Liver (tissue), 9 donors: ENCODE data around the gene ATP5F1D. TPM values are rescaled to one million over a fixed set of nuclear protein-coding genes. Genes with fewer than 3 reads are reported as not detected.

Source experiments
- DNase-seq: peaks from one replicate; pipeline ENCODE4 v3.0.0-alpha.2; 2017; ENCODE audit warnings: low spot score
- H3K27ac ChIP-seq, 2 donors: one replicate each; pipeline ENCODE4 v1.7.0; 2013; ENCODE audit warnings: inconsistent platforms in 2 of 2, low read length in 2 of 2, control low read depth in 1 of 2, low read depth in 1 of 2, mild to moderate bottlenecking in 1 of 2
- H3K27me3 ChIP-seq, 4 donors: one replicate each; pipeline versions ENCODE4 v1.6.1 to v1.7.0; 2013; ENCODE audit warnings: low read length in 3 of 4, inconsistent platforms in 1 of 4, mild to moderate bottlenecking in 1 of 4, moderate library complexity in 1 of 4; ENCODE audit not compliant: control insufficient read depth in 4 of 4, insufficient read depth in 4 of 4
- H3K36me3 ChIP-seq, 4 donors: one replicate each; pipeline versions ENCODE4 v1.6.1 to v1.7.0; 2013; ENCODE audit warnings: low read length in 3 of 4, mild to moderate bottlenecking in 3 of 4, low read depth in 1 of 4, moderate library complexity in 1 of 4; ENCODE audit not compliant: control insufficient read depth in 4 of 4, insufficient read depth in 3 of 4
- H3K4me1 ChIP-seq, 4 donors: one replicate each; pipeline versions ENCODE4 v1.6.1 to v1.7.0; 2013; ENCODE audit warnings: low read length in 3 of 4, mild to moderate bottlenecking in 3 of 4, moderate library complexity in 1 of 4; ENCODE audit not compliant: control insufficient read depth in 4 of 4, insufficient read depth in 4 of 4
- H3K4me3 ChIP-seq, 3 donors: one replicate each; pipeline versions ENCODE4 v1.6.1 to v1.7.0; 2013; ENCODE audit warnings: low read length in 3 of 3, control low read depth in 1 of 3, low read depth in 1 of 3, mild to moderate bottlenecking in 1 of 3
- H3K9ac ChIP-seq, 2 donors: one replicate each; pipeline ENCODE4 v1.7.0; 2013; ENCODE audit warnings: low read length in 2 of 2, mild to moderate bottlenecking in 2 of 2, moderate library complexity in 2 of 2, control low read depth in 1 of 2, low read depth in 1 of 2
- H3K9me3 ChIP-seq, 4 donors: one replicate each; pipeline versions ENCODE4 v1.6.1 to v1.7.0; 2013; ENCODE audit warnings: low read length in 3 of 4; ENCODE audit not compliant: control insufficient read depth in 4 of 4
- EGR1 ChIP-seq, 2 donors: IDR thresholded peaks; 2 replicates each; pipeline ENCODE4 v1.6.1; 2016 to 2018; ENCODE audit warnings: antibody characterized with exemption in 2 of 2, low read depth in 2 of 2
- FOXA1 ChIP-seq: IDR thresholded peaks from 2 replicates; pipeline ENCODE4 v1.6.1; 2016; ENCODE audit warnings: antibody characterized with exemption
- FOXA2 ChIP-seq: IDR thresholded peaks from 2 replicates; pipeline ENCODE4 v1.6.1; 2016; ENCODE audit warnings: antibody characterized with exemption
- GABPA ChIP-seq, 2 donors: IDR thresholded peaks in 1 of 2; conservative IDR thresholded peaks in 1 of 2; 2 replicates each; pipeline ENCODE4 v1.6.1; 2016; ENCODE audit warnings: antibody characterized with exemption in 2 of 2, mild to moderate bottlenecking in 1 of 2, moderate library complexity in 1 of 2
- HNF4A ChIP-seq, 2 donors: conservative IDR thresholded peaks; 2 replicates each; pipeline ENCODE4 v1.6.1; 2016; ENCODE audit warnings: antibody characterized with exemption in 2 of 2, mild to moderate bottlenecking in 2 of 2
- HNF4G ChIP-seq: IDR thresholded peaks from 2 replicates; pipeline ENCODE4 v1.6.1; 2016; ENCODE audit warnings: antibody characterized with exemption
- JUND ChIP-seq, 2 donors: IDR thresholded peaks; 2 replicates each; pipeline ENCODE4 v1.6.1; 2016; ENCODE audit warnings: antibody characterized with exemption in 2 of 2
- NR2F2 ChIP-seq: IDR thresholded peaks from 2 replicates; pipeline ENCODE4 v1.6.1; 2016; ENCODE audit warnings: antibody characterized with exemption
- RAD21 ChIP-seq, 2 donors: IDR thresholded peaks; 2 replicates each; pipeline ENCODE4 v1.6.1; 2016; ENCODE audit warnings: antibody characterized with exemption in 2 of 2, mild to moderate bottlenecking in 2 of 2
- RXRA ChIP-seq, 2 donors: IDR thresholded peaks; 2 replicates each; pipeline ENCODE4 v1.6.1; 2017 to 2018; ENCODE audit warnings: antibody characterized with exemption in 2 of 2, mild to moderate bottlenecking in 1 of 2
- SP1 ChIP-seq: IDR thresholded peaks from 2 replicates; pipeline ENCODE4 v1.6.1; 2018; ENCODE audit warnings: antibody characterized with exemption, mild to moderate bottlenecking
- TAF1 ChIP-seq: conservative IDR thresholded peaks from 2 replicates; pipeline ENCODE4 v1.6.1; 2016; ENCODE audit warnings: antibody characterized with exemption, mild to moderate bottlenecking
- YY1 ChIP-seq: IDR thresholded peaks from 2 replicates; pipeline ENCODE4 v1.6.1; 2016; ENCODE audit warnings: antibody characterized with exemption, mild to moderate bottlenecking
- WGBS: extraction: QIAGEN DNeasy Blood & Tissue Kit; methylation state at CpG from one replicate; pipeline ENCODE4 v1.1.7; 2013; 5-methylcytosine and 5-hydroxymethylcytosine counted together
- polyA plus RNA-seq, 2 donors: library from polyadenylated mRNA; stranded (reverse) in 1 of 2; unstranded in 1 of 2; fragments of 200-250 nt in 1 of 2; fragments of >200 nt in 1 of 2; fragmentation: Nextera tagmentation in 1 of 2; extraction: Ambion mirVana in 1 of 2; gene quantifications; one replicate each; pipeline versions ENCODE4 v1.2.1 to v1.2.3, GENCODE V29; 2013 to 2015
- total RNA-seq, 2 donors: library from RNA; depleted of rRNA; stranded (reverse); fragments of >200 nt; gene quantifications; one replicate each; pipeline ENCODE4 v1.2.3, GENCODE V29; 2014
- TF ChIP-seq, protein P1 (sequence below): IDR thresholded peaks from 2 replicates; pipeline ENCODE4 v1.6.1; 2016; ENCODE audit warnings: antibody characterized with exemption
- TF ChIP-seq, protein P2 (sequence below): IDR thresholded peaks from 2 replicates; pipeline ENCODE4 v1.6.1; 2016; ENCODE audit warnings: antibody characterized with exemption, mild to moderate bottlenecking
- TF ChIP-seq, protein P3 (sequence below): fragments of 150-350 bp; IDR thresholded peaks from 2 replicates; pipeline ENCODE4 v1.5.1; 2017; ENCODE audit warnings: improper control_type of control experiment, low read depth, low read length; ENCODE audit not compliant: missing input control
- TF ChIP-seq, protein P4 (sequence below): IDR thresholded peaks from 2 replicates; pipeline ENCODE4 v1.6.1; 2016; ENCODE audit warnings: antibody characterized with exemption
- TF ChIP-seq, protein P5 (sequence below): IDR thresholded peaks from 2 replicates; pipeline ENCODE4 v1.6.1; 2016; ENCODE audit warnings: antibody characterized with exemption
- donor health status: healthy.
- donor health status: healthy.
- donor health status: healthy.
- donor health status: healthy.
- donor health status: healthy.

The ATP5F1D gene
- total and polyA plus RNA-seq, 4 donors: 20.2 to 315 (median 145) TPM

DNA sequence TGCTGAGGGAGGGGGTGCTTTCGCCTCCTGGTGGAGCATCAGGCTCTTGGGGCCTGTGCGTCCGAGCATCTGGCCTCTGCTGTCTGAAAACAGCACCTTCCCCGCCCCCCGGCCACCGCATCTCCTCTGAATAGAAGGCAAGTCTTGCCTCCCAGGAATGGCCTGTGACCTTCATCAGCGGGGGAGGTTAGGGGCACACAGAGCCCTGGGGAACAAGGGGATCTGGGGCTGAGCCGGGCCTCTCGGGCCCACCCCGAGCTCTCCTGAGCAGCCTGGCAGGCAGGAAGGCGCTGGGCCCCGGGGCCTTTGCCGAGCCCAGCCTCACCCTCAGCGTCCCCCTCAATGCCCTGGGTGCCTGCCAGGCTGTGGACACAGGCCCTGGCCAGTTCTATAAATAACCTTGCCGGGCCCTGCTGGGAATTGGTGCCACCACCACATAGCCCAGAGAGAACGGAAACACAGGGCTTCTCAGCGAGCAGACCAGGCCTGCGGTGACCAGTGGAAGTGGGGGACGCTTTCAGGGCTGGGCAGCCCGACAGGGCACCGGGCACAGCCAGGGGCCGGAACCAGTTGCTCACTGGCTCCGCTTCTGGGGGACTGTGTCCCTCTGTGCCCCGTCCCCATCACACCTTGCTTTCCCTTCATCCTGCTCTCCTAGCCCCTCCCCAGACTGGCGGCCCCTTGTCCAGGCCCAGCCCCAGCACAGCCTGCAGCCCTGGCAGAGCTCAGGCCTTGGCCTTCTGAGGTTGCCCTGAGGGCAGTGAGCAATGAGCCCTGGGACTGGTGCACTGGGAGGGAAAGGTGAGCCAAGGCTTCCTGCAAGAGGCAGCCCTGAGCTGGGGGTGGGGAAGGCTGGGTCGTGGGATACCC is 26.5 kb upstream of the ATP5F1D start:
- H3K36me3 ChIP-seq: peaks cover 0 to 2% (median 0%) of the 10 kb centered on the region in 4 donors
- DNase-seq: no peak
- TF ChIP-seq RAD21 (IDR thresholded peaks at IDR 0.05) (peak in 1 of 2 donors; percentile 6), YY1 (no peak), RXRA (IDR thresholded peaks at IDR 0.05) (peak; percentile 16 to 35), EGR1 (IDR thresholded peaks at IDR 0.05; ENCODE audit: low read depth in 2 of 2) (no peak), HNF4A (conservative IDR thresholded peaks at IDR 0.05) (peak; percentile 49 to 50), FOXA2 (no peak), FOXA1 (no peak), TAF1 (no peak), NR2F2 (no peak), SP1 (peak; percentile 53), GABPA (IDR thresholded peaks at IDR 0.05 in 1 of 2, conservative IDR thresholded peaks at IDR 0.05 in 1 of 2) (no peak), HNF4G (no peak), JUND (IDR thresholded peaks at IDR 0.05) (no peak)
- TF ChIP-seq, protein P1, sequence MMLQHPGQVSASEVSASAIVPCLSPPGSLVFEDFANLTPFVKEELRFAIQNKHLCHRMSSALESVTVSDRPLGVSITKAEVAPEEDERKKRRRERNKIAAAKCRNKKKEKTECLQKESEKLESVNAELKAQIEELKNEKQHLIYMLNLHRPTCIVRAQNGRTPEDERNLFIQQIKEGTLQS: no peak
- TF ChIP-seq, protein P2, sequence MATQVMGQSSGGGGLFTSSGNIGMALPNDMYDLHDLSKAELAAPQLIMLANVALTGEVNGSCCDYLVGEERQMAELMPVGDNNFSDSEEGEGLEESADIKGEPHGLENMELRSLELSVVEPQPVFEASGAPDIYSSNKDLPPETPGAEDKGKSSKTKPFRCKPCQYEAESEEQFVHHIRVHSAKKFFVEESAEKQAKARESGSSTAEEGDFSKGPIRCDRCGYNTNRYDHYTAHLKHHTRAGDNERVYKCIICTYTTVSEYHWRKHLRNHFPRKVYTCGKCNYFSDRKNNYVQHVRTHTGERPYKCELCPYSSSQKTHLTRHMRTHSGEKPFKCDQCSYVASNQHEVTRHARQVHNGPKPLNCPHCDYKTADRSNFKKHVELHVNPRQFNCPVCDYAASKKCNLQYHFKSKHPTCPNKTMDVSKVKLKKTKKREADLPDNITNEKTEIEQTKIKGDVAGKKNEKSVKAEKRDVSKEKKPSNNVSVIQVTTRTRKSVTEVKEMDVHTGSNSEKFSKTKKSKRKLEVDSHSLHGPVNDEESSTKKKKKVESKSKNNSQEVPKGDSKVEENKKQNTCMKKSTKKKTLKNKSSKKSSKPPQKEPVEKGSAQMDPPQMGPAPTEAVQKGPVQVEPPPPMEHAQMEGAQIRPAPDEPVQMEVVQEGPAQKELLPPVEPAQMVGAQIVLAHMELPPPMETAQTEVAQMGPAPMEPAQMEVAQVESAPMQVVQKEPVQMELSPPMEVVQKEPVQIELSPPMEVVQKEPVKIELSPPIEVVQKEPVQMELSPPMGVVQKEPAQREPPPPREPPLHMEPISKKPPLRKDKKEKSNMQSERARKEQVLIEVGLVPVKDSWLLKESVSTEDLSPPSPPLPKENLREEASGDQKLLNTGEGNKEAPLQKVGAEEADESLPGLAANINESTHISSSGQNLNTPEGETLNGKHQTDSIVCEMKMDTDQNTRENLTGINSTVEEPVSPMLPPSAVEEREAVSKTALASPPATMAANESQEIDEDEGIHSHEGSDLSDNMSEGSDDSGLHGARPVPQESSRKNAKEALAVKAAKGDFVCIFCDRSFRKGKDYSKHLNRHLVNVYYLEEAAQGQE: no peak
- TF ChIP-seq, protein P3, sequence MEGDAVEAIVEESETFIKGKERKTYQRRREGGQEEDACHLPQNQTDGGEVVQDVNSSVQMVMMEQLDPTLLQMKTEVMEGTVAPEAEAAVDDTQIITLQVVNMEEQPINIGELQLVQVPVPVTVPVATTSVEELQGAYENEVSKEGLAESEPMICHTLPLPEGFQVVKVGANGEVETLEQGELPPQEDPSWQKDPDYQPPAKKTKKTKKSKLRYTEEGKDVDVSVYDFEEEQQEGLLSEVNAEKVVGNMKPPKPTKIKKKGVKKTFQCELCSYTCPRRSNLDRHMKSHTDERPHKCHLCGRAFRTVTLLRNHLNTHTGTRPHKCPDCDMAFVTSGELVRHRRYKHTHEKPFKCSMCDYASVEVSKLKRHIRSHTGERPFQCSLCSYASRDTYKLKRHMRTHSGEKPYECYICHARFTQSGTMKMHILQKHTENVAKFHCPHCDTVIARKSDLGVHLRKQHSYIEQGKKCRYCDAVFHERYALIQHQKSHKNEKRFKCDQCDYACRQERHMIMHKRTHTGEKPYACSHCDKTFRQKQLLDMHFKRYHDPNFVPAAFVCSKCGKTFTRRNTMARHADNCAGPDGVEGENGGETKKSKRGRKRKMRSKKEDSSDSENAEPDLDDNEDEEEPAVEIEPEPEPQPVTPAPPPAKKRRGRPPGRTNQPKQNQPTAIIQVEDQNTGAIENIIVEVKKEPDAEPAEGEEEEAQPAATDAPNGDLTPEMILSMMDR: no peak
- TF ChIP-seq, protein P4, sequence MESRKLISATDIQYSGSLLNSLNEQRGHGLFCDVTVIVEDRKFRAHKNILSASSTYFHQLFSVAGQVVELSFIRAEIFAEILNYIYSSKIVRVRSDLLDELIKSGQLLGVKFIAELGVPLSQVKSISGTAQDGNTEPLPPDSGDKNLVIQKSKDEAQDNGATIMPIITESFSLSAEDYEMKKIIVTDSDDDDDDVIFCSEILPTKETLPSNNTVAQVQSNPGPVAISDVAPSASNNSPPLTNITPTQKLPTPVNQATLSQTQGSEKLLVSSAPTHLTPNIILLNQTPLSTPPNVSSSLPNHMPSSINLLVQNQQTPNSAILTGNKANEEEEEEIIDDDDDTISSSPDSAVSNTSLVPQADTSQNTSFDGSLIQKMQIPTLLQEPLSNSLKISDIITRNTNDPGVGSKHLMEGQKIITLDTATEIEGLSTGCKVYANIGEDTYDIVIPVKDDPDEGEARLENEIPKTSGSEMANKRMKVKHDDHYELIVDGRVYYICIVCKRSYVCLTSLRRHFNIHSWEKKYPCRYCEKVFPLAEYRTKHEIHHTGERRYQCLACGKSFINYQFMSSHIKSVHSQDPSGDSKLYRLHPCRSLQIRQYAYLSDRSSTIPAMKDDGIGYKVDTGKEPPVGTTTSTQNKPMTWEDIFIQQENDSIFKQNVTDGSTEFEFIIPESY: no peak
- TF ChIP-seq, protein P5, sequence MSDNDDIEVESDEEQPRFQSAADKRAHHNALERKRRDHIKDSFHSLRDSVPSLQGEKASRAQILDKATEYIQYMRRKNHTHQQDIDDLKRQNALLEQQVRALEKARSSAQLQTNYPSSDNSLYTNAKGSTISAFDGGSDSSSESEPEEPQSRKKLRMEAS: no peak
- no peak overlapping the region for H3K9ac ChIP-seq
- H3K9me3 ChIP-seq: no peaks in the 10 kb centered on the region
- H3K27me3 ChIP-seq: no peaks in the 10 kb centered on the region
- H3K4me3 ChIP-seq: no peak overlapping the region
- peaks cover 18 to 45% (median 36%) of the 10 kb centered on the region in 4 donors for H3K4me1 ChIP-seq
- 60% methylated on average over 26 of the region's 26 CpGs for WGBS
- H3K27ac ChIP-seq: peak overlapping the region; percentile 79 to 92
